GM19455 (cell line): Measurements from ENCODE around the gene DNAJC21.

Experiments used
- ATAC-seq: cut with Tn5 transposase; IDR thresholded peaks from one replicate; pipeline ENCODE4 v1.9.1; 2021; ENCODE audit not compliant: unreplicated experiment

Gene DNAJC21

DNA sequence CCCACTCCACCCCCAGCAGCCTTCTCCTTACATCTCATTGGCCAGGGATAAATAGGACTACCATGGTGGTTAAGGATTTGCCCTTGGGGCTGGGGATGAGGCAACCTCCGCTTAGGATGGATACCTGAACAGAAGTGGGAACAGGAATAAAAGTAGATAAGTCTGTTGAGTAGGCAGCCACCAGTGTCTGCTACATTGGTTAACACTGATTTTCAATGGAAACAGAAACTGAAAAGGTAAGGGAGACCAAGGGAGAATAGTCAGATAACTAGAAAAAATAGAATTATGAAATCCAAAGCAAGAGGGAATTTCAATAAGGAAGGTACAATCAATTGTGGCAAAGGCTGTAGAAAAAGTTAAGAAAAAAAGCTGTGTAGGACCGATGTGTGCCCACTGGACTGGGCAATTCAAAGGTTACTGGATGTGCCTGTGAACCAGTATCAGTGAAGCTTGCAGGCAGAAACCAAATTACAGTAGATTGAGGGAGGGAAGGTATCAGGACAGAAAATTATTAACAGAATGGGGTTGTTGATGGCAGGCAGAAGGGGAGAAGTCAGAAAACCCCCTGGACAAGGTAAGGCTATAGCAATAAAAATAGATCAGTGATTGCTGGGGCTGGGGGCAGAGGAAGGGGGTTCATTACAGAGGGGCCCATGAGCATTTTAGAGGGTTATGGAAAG, 48.7 kb downstream of the DNAJC21 start:
- peak; percentile 60 for ATAC-seq

DNA sequence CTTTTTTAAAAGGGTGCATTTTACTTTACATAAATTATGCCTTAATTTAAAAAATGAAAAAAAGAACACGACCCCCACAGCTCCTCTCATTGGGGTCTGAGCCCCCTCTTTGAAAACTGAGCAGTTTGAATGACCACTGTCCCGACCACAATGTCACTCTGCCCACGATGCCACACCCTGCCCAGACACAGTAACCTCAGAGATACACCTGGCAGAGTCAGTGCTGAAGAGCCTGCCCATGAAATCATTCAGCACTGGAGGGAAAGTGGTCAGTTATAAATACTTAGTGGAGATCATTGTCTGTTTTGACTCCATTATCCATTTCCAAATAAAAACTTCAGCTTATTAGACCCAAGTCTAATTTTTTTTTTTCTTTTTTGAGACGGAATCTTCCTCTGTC, 49.3 kb downstream of the DNAJC21 start:
- no peak for ATAC-seq

GRCh38 chr5:34982823-34983222, 53.5 kb downstream of the DNAJC21 start:
- ATAC-seq: no peak

DNA sequence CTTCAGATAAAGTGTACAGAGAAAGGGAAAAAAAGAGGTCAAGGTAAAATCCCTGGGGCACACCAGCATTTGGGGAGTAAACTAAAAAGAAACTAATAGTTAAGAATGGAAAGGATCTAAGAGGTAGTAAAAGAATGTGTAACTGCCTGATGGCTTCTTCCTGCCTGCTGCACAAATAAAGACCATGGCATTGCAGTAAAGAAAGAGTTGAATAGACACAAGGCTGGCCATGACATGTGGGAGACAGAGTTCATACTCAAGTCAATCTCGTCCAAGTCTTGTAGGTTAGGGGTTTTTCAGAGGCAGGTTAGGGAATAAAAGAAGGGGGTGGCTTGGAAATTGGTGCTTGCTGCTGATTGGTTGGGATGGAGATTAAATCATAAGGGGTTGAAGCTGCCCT, 57.6 kb downstream of the DNAJC21 start:
- ATAC-seq: no peak

DNA sequence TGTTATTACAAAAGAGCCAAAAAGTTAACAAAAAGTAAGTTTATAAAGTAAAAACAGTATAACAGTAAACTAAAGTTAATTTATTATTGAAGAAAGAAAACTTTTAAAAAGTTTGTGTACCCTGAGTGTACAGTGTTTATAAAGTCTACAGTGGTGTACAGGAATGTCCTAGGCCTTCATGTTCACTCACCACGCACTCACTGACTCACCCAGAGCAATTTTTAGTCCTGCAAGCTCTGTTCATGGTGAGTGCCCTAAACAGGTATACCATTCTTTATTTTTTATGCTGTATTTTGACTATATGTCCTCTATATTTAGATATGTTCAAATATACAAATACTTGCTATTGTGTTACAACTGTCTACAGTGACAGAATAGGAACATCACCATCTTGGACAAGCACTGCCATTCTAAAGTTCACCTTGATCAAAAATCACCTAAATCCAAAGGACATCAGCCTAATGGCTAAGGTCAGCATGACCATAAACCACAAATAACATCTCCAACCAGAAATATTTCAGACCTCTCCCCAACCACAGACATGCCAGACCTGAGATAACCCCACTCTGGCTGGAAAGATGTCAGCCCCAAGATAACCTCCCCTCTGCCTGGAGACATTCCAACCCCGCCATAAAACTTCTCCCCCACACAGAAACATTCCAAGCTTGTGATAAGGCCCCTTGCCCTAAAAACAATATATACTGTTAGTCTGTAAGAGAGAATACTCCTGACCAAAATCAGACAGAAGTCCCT, 62.3 kb downstream of the DNAJC21 start:
- ATAC-seq: no peak

GRCh38 chr5:34993951-34994350, 64.6 kb downstream of the DNAJC21 start:
- no peak for ATAC-seq

DNA sequence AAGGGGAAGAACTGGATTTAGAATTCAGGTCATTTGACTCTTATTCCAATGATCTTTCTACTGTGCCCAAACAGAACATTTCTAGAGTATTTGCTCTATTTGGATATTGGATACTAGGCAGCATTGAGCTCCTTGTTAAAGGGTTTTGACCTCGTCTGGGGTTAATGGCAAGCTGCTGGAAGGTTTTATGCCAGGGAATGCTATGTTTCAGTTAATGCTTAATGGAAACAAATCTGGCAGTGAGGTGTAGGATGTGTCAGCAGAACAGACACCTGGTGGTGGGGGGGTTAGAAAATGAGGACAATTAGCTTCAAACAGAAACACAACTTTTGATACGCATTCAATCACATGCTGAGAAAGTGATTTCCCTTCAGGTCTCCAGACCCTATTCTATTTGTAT, 66.9 kb downstream of the DNAJC21 start:
- ATAC-seq: no peak

DNA sequence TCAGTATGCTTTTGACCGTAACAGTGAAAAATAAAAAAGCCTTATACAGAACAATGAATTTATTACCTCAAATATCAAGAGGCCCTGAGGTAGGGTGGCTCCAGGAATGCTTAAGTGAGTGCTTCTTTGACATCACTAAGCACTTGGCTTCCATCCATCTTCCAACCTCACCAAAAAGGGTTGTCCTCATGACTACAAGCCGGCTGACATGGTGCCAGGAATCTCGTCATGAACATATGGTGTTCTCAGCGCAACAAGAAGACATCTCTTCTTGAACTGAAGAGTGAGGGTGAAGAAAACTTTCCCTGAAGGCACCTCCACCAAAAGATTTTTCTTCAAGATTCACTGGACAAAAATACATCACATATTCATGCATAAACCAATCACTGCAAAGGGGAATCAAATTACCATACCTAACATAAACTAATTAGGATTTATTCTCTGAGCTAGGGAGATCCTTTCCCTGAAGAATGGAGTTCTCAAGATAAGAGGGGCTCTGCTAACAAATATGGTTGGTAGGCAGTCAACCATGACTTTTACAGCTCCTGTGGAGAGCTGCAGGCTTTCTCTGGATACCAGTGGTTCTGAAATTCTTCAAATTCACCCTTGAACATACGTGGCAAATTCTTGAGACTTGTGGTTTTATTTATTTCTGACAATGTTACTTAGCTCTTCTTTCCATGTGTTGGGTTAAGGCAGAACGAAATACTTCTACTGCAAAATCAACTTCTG, 68.9 kb downstream of the DNAJC21 start:
- ATAC-seq: no peak

GRCh38 chr5:35001842-35002241, 72.5 kb downstream of the DNAJC21 start:
- no peak for ATAC-seq

DNA sequence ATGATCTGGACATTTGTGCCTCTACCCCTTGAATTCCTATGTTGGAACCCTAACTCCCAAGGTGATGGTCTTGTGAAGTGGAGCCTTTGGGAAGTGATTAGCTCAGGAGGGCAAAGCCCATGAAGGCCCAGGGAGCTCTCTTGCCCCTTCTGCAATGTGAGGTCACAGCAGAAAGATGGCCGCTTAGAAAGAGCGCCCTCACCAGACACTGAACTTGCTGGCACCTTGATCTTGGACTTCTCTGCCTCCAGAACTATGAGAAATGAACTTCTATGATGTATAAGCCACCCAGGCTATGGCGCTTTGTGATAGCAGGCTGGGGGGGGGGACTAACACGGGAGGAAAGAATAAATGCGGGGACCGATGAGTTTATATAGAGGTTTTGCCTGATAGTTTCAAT, 73.1 kb downstream of the DNAJC21 start:
- ATAC-seq: no peak

GRCh38 chr5:35003018-35003957, 73.9 kb downstream of the DNAJC21 start:
- ATAC-seq: peak; percentile 76

- no peak for ATAC-seq
These were observed 74.8 kb downstream of the DNAJC21 start for GRCh38 chr5:35004200-35004599.

DNA sequence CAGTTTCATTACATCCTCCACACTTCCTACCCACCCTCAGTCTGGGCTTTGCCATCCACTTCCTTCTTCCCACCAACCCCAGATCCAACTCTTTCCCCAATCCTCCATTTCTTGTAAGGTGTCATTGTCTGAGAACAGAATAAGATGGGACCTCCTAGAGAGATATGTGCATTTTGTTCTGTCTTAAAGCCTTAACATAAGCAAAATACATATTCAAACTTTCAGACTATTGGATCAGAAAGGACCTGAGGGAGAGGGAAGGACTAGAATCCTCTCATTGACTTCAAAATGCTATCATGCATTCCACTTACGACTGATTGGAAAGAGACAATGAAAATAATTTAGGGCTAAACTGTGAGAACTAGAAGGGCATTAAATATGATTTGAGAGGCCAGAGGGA, 75.4 kb downstream of the DNAJC21 start:
- ATAC-seq: no peak
